Measurements from ENCODE around the gene MSLN.

Gene MSLN

DNA sequence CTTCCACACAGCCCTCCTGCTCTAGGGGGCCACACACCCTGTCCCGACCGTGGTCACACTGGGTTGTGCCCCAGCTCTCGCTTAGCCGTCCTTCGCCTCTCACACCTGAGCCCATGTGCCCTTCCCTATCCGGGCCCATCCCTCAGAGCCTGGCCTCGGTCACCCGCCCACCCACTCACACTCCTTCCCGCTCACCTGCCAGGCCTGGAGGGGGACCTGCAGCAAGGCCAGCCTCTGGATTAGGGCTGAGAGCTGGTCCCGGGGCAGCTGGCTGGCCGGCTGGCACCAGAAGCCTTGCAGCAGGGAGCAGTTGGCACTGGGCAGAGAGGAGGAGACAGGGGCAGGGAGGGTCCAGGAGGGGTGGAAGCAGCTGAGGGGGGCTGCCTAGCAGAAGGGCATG lies 17.9 kb downstream of the MSLN start:
- DNase-seq = no peak

GRCh38 chr16:778909-779527 lies 18.5 kb downstream of the MSLN start:
- no peak for DNase-seq

DNA sequence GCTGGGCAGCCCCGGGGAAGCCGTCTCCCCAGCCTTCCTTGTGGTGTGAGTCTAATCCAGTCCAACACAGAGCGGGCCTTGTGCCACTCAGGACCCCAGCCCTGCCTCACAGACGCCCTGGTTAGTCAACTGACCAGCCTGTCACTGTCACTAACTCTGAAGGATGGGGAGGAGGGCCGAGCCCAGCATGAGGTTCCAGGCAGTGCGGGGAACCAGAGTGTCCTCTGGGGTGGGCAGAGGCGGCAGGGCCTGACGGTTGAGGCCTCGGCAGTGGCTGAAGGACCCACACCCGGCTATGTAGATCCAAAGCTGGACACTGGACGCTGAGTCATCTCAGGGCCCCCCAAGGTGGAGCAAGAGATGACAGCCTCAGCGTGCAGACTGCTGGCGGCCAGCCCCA lies 19.0 kb downstream of the MSLN start:
- no peak for DNase-seq

GRCh38 chr16:780296-780695 lies 19.8 kb downstream of the MSLN start:
- DNase-seq = no peak

- no peak for DNase-seq
These were observed 20.9 kb downstream of the MSLN start for GRCh38 chr16:781346-782010.

GRCh38 chr16:782258-782657 lies 21.7 kb downstream of the MSLN start:
- DNase-seq = no peak

DNA sequence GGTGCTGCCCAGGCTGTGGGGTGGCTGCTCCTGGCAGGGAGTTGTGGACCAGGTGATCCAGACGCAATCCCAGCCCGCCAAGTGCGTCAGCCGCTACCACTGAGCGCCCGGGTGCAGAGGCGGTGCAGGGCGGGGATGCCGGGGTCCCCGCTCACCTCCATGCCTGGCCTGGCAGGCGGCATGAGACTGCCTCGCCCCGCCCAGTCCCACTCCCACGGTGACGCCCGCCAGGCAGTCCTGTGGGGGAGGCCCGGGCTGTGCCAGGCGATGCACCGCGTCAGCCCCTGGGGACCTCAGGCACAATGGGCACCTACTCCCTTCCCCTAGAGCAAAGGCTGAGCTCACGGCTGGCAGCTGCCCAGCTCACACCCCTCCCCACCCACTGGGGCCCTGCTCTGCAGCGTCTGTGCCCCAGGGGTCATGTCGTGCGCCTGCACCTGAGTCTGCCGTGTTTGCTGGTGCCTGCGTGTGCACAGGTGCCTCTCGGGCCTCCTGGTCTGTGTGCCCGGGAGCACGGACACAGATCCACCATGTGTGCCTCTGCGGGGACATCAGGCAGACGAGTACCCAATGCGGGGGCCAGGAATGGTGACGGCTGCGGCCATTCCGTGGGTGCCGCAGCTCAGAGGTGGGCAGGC lies 22.4 kb downstream of the MSLN start:
- DNase-seq = no peak

DNA sequence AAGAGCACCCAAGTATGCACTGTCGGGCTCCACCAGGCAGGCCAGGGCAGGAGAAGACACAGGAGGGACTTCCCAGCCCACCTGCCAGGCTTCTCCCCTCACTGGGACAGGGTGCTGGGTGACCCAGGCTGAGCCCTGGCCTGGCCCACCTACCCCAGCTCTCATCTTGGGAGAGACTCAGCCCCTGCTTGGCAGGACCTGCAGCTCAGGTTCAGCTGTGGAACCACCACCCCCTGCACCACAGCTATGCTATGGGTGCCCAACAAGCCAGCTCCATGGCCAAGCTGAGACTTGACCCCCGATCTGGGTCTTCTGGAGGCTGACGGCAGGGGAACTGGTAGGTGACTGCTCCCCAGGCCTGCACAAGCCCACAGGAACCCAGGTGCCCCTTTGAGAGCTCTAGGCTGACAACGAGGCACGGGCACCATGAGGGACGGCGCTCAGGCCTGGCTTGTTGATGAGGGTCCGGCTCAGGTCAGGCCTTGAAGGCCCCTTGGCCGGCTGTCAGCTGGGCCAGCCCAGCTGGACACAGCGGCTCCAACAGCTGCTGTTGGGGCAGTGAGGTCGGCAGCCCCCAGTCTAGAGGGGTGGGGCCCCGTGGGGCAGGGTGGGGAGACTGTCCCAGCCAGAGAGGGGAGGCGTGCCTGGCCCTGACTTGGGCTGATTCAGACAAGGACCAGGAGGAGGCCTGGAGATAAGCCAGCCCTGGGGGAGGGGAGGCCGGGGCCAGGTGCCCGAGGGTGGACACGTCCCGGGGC lies 23.0 kb downstream of the MSLN start:
- DNase-seq = no peak

DNA sequence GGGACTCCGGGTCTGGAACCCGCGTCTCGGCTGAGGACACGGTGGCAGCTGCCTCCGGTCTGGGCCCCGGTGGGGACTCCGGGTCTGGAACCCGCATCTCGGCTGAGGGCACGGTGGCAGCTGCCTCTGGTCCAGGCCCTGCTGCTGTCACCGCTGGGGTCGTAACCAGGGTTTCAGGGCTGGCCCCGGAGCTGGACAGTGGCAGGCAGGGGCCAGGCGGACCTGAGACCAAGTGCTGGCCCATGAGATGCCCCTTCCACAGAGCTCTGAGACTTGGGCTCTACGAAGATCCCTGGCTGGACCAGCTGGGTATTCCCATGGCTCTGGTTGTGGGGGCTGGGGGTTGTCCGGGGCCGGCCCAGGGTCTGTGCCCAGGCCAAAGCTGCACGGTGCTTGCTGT lies 23.9 kb downstream of the MSLN start:
- no peak for DNase-seq

GRCh38 chr16:785563-786535 lies 25.3 kb downstream of the MSLN start:
- DNase-seq = peak; percentile 82

DNA sequence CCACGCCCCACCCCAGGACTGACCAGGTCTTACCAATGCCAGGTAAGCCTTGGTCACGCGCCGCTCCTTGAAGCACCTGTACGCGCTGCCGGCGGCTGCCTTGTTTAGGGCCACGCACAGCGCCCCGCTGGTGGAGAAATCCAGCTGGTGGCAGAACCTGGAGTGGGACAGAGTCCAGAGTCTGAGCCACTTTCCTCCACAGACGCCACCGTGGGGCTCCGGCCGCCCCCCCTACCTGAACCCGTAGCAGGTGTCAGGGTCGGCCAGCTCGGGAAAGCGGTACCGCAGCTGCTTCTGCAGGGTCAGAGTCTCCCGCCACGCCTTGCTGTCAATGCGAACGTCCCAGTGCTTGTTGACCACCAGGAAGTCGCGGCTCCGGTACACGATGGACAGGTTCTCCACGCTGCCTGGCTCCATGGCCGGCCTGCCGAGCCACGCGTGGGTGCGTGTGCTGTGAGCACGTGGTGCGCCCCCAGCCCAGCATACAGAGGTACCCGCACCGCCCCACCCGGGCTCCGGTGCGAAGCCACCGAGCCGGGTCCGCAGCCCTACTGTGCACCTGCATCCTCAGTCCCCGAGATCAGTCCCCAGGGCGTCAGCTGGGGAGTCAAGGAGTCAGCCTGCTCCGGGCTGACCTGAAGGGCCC lies 26.9 kb downstream of the MSLN start:
- no peak for DNase-seq

GRCh38 chr16:787978-788398 lies 27.5 kb downstream of the MSLN start, which contains the start of gene RPUSD1:
RPUSD1 (minus strand) TSS chr16:788381; CDS start chr16:787737, 644 bp downstream.
- DNase-seq = no peak

- DNase-seq = peak; percentile 96
These were observed 28.0 kb downstream of the MSLN start, which contains the start of gene CHTF18 for GRCh38 chr16:788399-789126. CHTF18 (plus strand) TSS chr16:788620; CDS start chr16:788685, 65 bp downstream.

DNA sequence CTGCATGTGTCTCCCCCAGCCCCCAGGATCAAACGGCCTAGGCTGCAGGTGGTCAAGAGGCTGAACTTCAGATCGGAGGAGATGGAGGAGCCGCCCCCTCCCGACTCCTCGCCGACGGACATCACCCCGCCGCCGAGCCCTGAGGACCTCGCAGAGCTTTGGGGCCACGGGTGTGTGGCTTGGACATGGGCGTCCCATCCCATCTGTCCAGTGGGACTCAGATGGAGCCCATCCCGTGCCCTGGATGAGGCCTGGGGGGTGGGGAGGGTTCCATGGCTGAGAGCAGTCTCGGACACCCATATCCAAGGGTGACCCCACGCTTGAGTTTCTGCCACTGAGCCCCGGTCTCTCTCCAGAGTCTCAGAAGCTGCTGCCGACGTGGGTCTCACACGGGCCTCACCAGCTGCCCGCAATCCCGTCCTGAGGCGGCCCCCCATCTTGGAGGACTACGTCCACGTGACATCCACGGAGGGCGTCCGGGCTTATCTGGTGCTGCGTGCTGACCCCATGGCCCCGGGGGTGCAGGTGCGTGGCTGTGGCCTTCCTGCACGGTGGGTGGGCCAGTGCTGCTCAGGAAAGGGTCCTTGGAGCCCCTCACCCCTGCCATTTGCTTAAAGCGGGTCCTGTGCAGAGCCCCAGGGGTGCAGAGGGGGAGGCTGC lies 28.8 kb downstream of the MSLN start:
- DNase-seq = no peak

DNA sequence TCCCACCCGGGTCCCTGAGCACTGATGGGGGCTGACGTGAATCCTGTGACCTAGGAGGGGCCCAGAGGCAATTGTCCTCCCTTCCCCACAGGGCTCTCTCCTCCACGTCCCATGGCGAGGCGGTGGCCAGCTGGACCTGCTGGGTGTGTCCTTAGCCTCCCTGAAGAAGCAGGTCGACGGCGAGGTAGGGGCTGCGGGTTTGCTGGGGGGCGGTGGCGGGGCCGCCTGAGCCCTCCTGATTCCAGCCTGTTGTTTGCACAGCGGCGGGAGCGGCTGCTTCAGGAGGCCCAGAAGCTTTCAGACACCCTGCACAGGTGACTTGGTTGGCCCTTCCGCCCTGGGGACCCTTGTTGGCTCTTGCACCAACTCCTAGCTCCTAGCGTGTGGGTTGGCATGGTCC lies 29.6 kb downstream of the MSLN start:
- DNase-seq = no peak

GRCh38 chr16:791131-791530 lies 30.6 kb downstream of the MSLN start:
- DNase-seq = no peak

GRCh38 chr16:792221-792995 lies 31.9 kb downstream of the MSLN start:
- no peak for DNase-seq

GRCh38 chr16:793414-793813 lies 32.9 kb downstream of the MSLN start:
- DNase-seq = no peak

- DNase-seq = no peak
These were observed 33.7 kb downstream of the MSLN start for GRCh38 chr16:794091-794822.

Data from activated T-cell treated with anti-CD3 and anti-CD28 coated beads, Interleukin-2, amount 50 U/mL, for 1 hour (primary cell).